OCI-LY7 (cell line): Measurements from ENCODE around the gene CUL4A.

Source experiments
- EZH2phosphoT487 ChIP-seq: fragments of 200-600 bp; sonication (generic); IDR thresholded peaks from 2 replicates; pipeline ENCODE4 v1.6.1; 2018; ENCODE audit warnings: low read depth, borderline replicate concordance, mild to moderate bottlenecking, mixed run types, antibody characterized with exemption, low read length, moderate library complexity, mixed read lengths
- TF ChIP-seq, protein P1 (sequence below): fragments of 200-600 bp; sonication (generic); conservative IDR thresholded peaks from 2 replicates; pipeline ENCODE4 v1.5.1; 2014; ENCODE audit warnings: mild to moderate bottlenecking, antibody characterized with exemption, low read length, moderate library complexity, mixed read lengths

DNA sequence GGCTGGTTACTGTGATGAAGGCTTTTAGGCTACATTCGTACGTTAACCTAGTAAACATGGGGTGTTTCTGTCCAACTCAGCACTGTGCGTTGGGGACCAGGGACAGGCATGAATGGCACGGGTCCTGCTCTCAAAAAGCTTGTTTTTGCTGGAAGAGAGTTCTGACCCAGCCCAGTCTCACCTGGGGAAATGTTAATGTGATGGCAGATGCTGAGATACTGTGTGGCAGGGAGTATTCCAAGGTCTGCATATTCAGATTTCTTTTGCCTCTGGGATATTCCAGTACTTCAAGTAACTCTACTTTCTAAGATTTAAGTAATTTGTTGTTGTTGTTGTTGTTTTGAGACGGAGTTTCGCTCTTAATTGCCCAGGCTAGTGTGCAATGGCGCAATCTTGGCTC lies 13.7 kb downstream of the CUL4A start:
- TF ChIP-seq, protein P1, sequence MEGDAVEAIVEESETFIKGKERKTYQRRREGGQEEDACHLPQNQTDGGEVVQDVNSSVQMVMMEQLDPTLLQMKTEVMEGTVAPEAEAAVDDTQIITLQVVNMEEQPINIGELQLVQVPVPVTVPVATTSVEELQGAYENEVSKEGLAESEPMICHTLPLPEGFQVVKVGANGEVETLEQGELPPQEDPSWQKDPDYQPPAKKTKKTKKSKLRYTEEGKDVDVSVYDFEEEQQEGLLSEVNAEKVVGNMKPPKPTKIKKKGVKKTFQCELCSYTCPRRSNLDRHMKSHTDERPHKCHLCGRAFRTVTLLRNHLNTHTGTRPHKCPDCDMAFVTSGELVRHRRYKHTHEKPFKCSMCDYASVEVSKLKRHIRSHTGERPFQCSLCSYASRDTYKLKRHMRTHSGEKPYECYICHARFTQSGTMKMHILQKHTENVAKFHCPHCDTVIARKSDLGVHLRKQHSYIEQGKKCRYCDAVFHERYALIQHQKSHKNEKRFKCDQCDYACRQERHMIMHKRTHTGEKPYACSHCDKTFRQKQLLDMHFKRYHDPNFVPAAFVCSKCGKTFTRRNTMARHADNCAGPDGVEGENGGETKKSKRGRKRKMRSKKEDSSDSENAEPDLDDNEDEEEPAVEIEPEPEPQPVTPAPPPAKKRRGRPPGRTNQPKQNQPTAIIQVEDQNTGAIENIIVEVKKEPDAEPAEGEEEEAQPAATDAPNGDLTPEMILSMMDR, result no peak
- no peak for TF ChIP-seq EZH2phosphoT487
